Fibroblast of skin of left quadriceps (primary cell): Measurements from ENCODE around the gene RELB.
A peak's percentile ranks its signal among the peaks of the same experiment; 100 is the strongest.
"Not testable (repeated sequence)": the region's sequence is repeated elsewhere in the genome, so short reads cannot be mapped to it uniquely, and the experiment has no call there.

Experiments
- DNase-seq, 2 experiments: peaks; one replicate each; pipeline ENCODE4 v3.0.0-alpha.2; 2013; ENCODE audit warnings: low read depth in 2 of 2

The RELB gene

DNA sequence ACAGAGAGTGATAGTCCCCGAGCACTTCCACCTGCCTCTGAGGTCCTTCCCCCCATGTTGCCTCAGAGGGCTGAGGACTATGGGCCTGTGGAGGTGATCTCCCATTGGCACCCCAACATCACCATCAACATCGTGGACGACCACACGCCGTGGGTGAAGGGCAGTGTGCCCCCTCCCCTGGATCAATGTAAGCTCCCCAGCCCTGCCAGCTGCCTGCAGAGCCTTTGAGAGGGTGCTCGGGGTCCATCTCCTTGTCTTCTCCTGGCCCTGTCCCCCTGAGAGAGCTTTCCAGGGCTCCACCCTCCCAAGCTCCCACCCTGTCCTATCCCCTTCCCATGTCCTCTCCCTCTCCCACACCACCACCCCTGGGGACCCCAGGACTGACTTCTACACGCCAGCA, 14.9 kb upstream of the RELB start:
- no peak for DNase-seq

DNA sequence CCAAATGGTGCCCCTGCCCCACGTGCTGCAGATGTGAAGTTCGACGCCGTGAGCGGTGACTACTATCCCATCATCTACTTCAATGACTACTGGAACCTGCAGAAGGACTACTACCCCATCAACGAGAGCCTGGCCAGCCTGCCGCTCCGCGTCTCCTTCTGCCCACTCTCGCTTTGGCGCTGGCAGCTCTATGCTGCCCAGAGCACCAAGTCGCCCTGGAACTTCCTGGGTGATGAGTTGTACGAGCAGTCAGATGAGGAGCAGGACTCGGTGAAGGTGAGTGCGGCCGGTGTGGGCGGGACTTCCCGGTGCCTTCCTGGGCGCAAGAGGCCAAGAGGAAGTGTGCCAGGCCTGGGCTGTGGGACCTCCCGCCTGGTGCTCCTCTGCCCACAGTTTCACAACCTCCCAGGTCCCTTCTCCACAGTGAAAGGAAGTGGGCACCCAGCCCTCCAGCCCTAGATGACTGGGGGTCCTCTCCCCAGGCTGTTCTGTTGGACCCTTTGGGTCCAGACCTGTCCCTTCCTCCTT, 14.1 kb upstream of the RELB start:
- DNase-seq, result no peak

DNA sequence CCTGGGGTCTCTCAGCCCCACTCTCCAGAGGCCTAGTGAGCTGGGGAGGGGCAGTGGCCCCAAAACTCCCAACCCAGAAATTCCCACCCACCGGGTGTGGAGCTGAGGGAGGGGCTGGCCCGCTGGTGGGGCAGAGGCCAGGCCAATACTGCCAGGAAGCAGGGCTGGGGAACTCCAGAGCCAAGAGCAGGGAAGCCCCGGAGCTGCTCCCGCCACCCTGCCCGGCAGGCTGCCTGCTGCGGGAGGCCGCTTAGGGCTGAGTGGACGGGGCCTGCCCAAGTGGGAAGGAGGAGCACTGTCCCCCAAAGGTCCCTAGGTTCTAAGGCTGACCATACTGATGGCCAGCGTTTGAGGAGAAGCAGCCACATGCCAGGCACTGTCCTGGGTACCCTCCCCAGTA, 13.0 kb upstream of the RELB start:
- DNase-seq, result no peak

DNA sequence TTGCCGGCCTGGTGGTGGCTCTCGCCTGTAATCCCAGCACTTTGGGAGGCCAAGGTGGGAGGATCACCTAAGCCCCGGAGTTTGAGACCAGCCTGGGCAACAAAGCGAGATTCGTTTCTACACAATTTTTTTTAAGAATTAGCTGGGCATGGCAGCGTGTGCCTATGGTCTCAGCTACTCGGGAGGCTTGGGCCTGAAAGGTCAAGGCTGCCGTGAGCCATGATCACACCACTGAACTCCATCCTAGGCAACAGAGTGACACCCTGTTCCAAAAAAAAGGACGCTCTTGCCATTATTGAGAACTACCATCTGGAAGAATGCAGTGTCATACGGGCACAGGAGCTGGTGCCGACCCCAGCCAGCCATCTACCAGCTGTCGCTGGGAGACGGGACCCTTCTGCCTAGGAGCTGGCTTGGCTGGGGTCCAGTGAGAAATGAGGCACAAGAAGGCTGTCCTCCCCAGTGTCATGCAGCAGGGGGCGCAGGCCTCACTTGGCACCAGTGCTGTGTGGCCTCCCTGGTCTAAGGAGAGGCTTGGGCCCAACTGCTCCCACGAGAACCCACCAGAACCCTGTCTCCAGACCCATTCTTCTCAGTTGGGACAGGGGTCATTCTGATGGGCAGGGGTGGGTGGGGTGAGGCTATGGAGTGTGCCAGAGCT, 12.2 kb upstream of the RELB start:
- DNase-seq, result peak; percentile 19 to 27

DNA sequence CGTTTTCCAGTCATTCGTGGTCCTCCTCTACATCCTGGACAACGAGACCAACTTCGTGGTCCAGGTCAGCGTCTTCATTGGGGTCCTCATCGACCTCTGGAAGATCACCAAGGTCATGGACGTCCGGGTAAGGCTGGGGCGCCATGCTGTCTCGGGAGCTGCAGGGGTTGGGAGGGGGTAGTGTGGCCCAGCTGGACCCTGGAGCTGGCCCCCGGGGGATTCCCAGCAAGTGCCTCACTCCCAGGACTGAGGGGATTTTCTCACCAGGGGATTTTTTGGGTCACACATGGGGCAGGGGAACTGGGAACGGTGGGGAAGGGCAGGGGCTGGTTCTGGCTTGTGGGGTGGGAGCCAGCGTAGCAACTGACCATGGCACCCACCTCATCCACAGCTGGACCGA, 10.8 kb upstream of the RELB start:
- DNase-seq, result no peak

DNA sequence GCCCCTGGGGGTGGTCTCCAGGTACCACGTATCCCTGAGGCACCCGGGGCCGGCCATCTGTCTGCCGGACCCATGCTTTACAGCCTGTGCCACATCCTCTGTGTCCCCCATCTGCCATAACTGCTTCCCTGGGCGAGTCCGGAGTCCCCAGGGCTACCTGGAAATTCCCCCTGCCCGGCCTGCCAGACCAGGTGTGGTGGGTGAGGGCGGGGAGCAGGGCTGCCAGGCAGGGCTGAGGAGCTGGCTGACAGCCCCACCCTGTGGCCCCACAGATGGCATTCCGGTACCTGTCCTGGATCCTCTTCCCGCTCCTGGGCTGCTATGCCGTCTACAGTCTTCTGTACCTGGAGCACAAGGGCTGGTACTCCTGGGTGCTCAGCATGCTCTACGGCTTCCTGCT, 10.3 kb upstream of the RELB start:
- no peak for DNase-seq

DNA sequence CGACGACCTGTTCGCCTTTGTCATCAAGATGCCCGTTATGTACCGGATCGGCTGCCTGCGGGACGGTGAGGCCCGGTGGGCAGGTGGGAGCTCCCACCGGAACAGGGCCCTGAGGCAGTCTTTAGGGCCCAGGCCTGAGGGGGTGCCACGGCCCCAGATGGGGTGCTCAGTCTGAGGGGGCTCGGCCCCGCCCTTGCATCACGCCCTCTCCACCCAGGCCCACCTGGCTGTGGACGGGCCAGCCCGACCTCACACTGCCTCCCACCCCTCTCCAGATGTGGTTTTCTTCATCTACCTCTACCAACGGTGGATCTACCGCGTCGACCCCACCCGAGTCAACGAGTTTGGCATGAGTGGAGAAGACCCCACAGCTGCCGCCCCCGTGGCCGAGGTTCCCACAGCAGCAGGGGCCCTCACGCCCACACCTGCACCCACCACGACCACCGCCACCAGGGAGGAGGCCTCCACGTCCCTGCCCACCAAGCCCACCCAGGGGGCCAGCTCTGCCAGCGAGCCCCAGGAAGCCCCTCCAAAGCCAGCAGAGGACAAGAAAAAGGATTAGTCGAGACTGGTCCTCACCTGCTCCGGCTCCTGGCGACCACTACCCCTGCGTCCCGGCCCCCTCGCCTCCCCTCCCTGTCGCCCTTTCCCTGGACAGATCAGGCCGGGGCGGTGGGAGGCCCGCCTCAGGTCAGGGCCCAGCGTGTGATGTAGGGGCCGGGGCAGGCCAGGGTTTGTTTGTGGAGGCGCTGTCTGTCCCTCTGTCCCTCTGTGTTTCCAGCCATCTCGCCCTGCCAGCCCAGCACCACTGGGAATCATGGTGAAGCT, 8.7 kb upstream of the RELB start:
- DNase-seq, result no peak

DNA sequence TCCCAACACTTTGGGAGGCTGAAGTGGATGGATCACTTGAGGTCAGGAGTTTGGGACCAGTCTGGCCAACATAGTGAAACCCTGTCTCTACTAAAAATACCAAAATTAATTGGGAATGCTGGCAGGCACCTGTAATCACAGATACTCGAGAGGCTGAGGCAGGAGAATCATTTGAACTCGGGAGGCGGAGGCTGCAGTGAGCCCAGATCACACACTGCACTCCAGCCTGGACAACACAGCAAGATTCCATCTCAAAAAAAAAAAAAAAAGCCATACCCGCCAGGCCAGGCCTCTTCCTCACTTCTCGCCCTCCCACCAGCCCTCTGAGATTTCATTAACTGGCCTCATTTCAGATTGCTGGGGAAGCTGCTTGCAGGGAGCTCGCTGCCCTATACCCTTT, 7.7 kb upstream of the RELB start:
- DNase-seq, result no peak

DNA sequence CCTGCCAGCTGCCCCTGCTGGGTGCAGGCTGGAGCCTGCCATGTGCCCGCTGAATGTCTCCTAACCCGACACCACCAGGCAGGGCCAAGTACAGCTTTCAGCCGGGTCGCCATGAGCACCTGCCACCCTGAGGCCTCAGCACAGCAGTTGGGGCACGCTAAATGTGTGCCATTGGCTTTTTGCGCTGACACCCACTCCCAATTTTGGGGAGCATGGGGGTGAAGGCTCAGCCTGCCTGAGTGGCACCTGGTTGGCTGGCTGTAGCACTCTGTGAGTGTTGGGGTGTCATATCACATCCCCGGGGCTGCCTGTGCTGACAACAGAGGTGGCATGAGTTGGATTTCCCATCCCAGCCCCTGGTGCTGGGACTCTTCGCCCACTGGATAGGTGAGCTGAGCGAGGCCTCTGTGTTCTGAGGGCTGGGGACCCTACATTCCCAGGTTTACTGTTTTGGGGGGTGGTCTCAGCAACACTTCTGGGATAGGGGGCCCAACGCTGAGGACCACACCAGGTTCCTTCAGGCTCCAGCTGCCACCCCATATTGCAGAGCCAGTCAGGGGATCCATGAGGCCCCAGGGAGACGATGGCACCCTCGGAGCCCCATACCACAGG, 7.2 kb upstream of the RELB start:
- no peak for DNase-seq

DNA sequence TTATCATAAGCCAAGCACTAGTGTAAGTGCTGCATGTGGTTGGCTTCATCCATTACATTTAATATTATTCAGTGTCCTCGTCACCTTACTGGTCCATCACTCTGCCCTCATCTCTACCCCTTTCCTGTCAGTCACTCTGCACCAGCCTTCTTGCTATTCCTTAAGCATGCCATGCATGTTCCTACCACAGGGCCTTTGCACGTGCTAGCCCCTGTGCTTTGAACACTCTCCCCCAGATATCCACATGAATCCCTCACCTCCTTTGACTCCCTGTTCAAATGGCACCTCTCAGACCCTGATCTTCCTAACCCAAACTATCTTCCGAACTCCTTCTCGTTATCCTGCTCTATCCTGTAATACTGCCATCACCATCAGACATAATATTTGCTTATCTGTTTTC, 3.2 kb upstream of the RELB start:
- no peak for DNase-seq

DNA sequence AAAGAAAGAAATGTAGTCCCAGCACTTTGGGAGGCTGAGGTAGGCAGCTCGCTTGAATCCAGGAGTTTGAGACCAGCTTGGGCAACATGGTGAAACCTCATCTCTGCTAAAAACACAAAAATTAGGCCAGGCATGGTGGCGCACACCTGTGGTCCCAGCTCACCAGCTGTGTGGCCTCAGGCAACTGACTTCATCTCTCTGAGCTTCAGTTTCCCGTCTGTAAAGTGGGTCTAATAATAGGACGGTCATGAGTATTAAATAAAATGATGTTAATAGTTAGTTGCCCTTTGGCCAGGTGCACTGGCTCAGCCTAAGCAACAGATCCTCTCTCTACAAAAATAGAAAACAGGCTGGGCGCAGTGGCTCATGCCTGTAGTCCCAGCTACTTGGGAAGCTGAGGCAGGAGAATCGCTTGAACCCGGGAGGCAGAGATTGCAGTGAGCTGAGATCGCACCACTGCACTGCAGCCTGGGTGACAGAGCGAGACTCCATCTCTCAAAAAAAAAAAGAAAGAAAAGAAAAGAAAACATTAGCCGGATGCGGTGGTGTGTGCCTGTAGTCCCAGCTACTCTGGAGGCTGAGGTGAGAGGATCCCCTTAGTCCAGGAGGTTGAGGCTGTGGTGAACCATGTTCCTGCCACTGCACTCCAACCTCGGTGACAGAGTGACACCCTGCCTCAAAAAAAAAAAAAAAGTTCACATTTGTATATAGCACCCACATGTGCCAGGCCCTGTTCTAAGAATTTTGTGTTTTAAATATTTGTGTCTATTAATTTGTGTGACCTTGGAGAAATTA, 1.9 kb upstream of the RELB start:
- DNase-seq, result not testable (repeated sequence)

DNA sequence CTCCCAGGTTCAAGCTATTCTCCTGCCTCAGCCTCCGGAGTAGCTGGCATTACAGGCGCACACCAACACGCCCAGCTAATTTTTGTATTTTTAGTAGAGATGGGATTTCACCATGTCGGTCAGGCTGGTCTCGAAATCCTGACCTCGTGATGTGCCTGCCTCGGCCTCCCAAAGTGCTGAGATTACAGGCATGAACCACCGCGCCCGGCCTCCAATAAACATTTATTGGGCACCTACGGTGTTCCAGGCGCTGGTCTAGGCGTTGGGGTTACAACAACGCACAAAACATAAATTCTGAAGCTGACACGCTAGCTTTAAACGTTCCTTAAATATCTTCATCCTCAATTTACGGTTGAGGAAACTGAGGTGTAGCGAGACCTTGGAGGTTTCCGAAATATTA, 599 bp upstream of the RELB start:
- DNase-seq, result not testable (repeated sequence)

DNA sequence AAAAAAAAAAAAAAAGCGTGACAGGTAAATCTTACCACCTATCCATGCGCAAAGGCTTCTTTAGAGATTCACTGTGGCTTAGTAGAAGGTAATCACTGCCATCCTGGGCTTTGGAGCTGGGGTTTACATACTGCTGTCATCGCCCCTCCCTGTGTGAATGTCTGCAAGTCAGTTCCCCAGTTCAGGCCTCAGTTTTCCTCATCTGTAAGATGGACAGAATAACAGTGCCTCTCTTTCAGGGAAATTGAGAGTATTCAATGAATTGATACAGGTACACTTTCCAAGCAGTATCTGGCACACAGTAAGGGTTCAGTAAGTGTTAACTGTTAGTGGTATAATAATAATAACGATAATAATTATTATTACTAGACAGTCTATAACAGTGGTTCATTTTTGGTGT, 2.2 kb downstream of the RELB start:
- no peak for DNase-seq

DNA sequence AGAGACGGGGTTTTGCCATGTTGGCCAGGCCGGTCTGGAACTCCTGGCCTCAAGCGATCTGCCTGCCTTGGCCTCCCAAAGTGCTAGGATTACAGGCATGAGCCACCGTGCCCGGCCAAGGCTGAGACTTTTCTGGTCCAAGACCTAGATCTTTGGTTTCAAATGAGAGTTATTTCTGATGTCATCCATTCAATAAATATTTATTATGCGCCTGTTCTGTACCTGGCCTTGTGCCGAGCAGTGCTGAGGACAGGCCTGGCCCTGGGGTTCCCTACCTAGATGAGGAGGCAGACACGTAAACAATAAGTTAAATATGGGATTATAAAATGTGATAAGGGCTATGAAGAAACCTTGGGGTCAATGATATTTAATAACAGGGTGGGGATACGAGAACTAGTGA, 4.5 kb downstream of the RELB start:
- no peak for DNase-seq

DNA sequence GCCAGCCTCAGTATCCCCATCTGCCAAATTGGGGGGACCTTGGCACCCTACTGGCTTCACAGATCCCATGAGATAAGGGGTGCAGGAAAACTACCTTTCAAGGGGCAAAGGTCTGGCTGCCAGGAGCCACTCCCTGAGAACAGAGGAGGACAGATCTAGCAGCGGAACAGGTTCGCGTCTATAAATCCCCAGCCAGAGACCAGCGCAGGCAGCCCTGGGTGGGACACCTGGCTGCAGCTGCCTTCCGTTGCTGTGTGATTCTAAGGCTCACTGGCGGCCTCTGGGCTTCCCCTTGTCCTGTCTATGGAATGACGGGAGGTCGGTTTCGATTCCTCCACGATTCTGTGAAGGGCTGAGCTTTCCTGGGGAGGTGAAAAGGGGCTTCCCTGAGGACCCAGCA, 7.3 kb downstream of the RELB start:
- DNase-seq, result no peak

DNA sequence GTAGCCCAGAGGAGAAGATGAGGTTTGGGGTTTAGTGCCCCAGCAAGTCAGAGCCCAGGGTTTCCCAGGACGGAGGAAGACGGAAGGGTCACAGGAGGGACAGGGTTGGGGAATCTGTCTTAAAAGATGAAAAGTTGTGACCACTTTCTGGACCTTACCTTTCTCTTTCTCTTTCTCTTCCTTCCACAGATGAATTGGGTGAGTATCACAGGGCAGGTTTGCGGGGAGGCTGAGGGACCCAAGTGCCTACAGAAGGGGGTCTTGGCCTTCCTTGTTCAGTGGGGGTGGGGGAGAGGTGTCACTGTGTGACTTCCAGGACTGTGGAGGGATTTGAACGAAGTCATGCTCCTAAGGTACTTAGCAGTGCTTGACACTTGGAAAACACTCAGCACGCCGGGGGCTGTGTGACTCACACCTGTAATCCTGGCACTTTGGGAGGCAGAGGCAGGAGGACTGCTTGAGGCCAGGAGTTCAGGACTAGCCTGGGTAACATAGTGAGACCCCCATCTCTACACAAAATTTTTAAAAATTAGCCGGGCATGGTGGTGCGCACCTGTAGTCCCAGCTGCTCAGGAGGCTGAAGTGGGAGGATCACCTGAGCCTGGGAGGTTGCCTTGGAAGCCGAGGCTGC, 8.5 kb downstream of the RELB start:
- no peak for DNase-seq

DNA sequence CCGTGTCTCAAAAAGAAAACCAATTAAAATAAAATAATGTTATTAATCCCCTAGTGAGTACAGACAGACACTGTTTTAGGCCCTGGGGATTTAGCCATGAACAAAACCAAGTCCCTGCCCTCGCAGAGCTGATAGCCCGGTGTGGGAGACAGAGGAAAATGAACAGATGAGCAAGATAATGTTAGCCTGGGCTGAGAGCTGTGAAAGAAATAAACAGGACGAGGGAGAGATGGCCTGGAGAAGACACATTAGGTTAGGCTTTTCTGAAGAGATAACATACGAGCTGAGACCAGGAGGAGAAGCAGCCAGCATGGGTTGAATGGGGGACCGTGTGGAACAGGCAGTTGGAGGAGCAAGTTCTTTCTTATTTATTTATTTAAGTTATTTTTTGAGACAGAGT, 9.0 kb downstream of the RELB start:
- DNase-seq, result no peak

DNA sequence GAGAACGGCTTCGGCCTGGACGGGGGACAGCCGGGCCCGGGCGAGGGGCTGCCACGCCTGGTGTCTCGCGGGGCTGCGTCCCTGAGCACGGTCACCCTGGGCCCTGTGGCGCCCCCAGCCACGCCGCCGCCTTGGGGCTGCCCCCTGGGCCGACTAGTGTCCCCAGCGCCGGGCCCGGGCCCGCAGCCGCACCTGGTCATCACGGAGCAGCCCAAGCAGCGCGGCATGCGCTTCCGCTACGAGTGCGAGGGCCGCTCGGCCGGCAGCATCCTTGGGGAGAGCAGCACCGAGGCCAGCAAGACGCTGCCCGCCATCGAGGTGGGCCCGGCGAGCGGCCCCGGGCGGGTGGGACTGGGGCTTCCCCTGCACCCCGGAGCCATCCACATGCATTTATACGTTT, 10.7 kb downstream of the RELB start:
- no peak for DNase-seq

DNA sequence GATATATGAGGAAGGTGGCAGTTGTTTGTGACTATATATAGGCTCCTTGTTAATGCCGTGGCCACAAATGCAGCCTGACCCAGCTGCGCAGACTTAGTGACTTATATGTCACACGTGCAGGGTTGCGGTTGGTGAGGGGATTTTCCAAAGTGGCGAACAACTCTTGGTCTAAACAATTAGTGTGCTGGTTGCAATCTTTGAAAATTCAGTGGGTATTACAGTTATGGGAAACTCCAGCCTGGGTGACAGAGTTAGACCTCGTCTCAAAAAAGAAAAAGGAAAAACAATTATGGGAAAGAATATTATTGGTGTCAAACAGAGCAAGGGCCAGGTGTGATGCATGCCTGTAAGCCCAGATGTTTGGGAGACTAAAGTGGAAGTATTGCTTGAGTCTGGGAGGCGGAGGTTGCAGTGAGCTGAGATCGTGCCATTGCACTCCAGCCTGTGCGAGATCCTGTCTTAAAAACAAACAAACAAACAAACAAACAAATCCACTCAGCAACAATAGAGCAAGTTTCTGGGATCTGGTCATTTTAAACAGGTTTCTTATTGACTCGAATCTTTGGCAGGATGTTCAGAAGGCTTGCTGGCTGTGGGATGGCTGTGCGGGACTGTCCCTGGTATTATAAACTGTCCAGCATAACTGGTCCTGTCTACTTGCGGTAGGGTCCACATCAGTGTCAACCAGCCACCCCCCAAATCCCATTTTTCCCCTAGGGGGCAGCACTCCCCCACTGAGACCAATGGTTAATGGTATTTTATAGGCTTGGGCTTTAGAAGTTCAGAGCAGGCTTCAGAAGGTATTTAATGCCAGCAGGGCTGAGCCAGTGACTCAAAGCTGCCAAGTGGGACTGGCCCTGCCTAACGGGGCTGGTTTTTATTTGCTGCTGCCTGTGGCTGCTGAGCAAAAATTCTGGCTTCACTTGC, 15.4 kb downstream of the RELB start:
- DNase-seq, result peak; percentile 31 to 39

DNA sequence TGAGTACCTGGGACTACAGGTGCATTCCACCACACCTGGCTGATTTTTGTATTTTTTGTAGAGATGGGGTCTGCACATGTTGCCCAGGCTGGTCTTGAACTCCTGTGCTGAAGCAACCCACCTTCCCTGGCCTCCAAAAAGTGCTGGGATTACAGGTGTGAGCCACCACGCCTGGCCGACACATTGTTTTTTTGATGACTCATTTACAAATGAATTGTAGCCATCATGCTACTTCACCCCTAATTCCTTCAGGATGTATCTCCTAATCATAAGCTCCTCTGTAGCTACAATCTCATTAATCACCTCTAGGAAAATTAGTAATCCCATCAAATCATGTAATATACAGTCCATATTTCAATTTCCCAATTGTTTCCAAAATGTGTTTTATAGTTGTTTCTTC, 17.9 kb downstream of the RELB start:
- DNase-seq, result no peak

DNA sequence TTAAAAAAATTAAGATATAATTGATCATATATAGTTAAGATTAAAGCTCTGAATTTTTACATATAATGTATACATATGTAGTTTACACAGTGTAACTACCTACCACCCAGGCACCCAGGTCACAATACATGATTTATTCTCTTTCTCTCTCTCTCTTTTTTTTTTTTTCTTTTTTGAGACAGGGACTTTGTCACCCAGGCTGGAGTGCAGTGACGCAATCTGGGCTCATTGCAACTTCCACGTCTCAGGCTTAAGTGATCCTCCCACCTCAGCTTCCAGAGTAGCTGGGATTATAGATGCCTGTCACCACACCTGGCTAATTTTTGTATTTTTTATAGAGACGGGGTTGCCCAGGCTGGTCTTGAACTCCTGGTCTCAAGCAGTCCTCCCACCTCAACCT, 18.8 kb downstream of the RELB start:
- no peak for DNase-seq
